ENCODE results near the gene RIPOR2. TPM values are rescaled to one million over a fixed set of nuclear protein-coding genes. Genes with fewer than 3 reads are reported as not detected.
"Not testable (repeated sequence)": the region's sequence is repeated elsewhere in the genome, so short reads cannot be mapped to it uniquely, and the experiment has no call there.

The RIPOR2 gene
- total RNA-seq, 1 donor: 0.72 TPM

DNA sequence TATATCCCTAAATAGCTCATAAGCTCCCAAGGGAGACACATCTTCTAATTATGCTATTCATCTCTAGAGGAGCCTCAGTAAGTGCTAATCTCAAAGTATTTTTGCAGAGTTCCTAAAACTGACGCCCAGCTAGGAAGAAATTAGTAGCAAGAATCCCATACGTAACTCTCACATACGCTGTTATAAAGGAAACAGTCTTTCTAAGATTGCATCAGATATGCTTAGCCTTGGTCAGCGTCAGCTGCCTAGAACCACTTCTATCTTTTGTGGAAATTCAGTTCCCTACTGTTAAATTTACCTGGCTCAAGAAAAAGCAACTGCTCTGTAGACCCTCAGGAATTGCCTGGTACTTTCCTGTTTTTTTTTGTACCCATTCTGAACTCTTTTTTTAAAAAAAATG is 13.6 kb downstream of the RIPOR2 start:
- no peak for DNase-seq (ENCODE audit: low read depth)
- TF ChIP-seq, protein P1, sequence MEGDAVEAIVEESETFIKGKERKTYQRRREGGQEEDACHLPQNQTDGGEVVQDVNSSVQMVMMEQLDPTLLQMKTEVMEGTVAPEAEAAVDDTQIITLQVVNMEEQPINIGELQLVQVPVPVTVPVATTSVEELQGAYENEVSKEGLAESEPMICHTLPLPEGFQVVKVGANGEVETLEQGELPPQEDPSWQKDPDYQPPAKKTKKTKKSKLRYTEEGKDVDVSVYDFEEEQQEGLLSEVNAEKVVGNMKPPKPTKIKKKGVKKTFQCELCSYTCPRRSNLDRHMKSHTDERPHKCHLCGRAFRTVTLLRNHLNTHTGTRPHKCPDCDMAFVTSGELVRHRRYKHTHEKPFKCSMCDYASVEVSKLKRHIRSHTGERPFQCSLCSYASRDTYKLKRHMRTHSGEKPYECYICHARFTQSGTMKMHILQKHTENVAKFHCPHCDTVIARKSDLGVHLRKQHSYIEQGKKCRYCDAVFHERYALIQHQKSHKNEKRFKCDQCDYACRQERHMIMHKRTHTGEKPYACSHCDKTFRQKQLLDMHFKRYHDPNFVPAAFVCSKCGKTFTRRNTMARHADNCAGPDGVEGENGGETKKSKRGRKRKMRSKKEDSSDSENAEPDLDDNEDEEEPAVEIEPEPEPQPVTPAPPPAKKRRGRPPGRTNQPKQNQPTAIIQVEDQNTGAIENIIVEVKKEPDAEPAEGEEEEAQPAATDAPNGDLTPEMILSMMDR (IDR thresholded peaks at IDR 0.05; ENCODE audit: insufficient read depth, low read length): no peak
- no peak overlapping the region for H3K4me3 ChIP-seq (ENCODE audit: low read depth, low read length)

DNA sequence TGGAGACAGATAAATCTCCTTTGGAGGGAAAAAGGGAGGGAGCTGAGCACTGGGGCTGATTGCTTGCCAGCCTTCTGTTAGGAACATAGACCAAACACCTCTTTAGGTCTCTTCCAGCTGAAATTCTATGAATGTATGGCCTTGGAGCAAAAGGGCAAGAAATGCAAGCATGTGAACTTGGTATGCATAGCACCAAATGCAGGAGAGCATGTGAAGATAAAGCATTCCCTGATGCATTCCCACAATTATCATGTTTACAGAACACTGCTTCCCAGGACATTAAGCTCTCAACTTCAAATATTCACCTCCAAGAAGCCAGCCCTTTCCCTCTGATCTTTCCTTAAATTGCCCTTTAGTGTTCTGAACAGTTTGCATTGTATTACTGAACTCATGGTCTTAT is 15.6 kb downstream of the RIPOR2 start:
- no peak for DNase-seq (ENCODE audit: low read depth)

DNA sequence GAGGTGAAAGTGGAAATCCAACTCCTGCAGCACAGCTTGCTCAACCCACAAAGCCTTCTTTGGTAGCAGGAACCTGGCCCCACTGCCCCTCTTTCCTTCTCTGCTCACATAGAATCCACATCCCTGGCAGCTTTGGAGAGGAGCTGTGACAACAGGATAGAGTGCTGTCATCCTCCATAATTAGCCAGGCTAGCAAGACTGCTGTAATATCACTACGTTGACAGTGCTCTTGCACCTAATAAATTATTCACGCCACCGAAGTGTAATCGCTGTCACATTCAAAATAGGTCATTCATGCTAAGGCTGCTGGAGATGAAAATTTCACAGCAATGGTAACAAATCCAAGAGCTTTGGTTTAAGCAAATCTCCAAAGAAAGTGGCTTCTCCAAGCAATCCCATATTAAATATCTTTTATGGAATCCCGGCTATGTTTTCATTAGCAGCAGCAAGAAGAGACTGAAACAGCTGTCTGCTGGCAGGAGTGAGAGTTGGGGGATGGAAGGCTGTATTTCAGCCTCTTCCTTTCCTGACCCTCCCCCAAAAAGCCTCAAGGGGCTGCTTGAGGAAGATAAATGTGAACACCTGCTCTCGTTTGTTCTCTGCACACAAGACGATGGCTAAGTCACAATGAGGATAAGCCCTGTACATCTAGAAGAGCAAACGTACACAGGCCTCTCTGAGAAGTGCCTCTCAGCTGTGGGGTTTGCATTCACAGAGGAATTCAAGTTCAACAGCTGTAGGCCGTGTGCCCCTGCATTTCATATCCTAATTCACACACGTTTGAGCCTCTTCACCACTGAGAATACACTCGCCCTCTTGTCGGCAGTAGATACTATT is 16.5 kb downstream of the RIPOR2 start:
- TF ChIP-seq, protein P1 (IDR thresholded peaks at IDR 0.05; ENCODE audit: insufficient read depth, low read length): no peak

More for the DNA sequence above, 15.6 kb downstream of the RIPOR2 start:
- H3K4me3 ChIP-seq (ENCODE audit: low read depth, low read length): no peak overlapping the region
- TF ChIP-seq, protein P1 (IDR thresholded peaks at IDR 0.05; ENCODE audit: insufficient read depth, low read length): no peak

DNA sequence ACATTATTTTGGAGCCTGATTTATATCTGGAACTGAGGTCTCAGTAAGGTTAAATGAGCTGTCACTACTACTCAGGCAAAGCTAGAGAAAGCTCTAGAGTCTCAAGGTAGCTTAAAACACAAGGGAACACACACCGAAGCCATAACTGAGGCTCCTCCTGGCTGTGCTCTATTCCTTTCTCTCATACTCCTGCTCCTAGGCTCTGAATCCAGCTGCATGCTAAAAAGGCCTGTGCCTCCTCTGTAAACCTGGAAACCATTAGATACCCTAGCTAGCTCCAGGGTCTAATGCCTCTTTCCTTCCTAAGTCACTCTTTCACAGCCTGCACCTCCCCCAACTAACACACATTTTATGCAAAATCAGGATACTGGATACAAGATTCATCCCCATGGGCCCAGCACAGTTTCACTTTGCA is 17.1 kb downstream of the RIPOR2 start:
- H3K4me3 ChIP-seq (ENCODE audit: low read depth, low read length): no peak overlapping the region
- TF ChIP-seq, protein P1 (IDR thresholded peaks at IDR 0.05; ENCODE audit: insufficient read depth, low read length): no peak
- DNase-seq (ENCODE audit: low read depth): no peak

More for the DNA sequence above, 16.5 kb downstream of the RIPOR2 start:
- no peak for DNase-seq (ENCODE audit: low read depth)
- H3K4me3 ChIP-seq (ENCODE audit: low read depth, low read length): no peak overlapping the region

DNA sequence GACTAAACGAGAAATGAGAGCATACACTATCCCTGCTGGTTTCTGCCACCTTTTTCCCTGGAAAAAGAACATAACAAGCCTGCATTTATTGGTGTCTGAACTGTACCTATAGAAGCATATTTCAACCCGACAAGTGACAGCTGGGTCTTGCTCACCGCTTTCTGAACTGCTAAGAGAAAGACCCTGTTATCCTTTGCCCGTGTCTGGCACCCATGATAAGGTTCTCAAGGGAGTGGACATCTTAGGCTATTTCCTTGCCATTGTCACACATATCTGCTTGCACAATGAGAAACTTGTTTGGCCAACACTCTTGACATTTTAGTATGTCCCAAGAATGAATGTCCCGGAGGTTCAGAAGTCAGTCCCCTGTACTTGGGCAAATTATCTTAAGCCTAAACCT is 19.3 kb downstream of the RIPOR2 start:
- TF ChIP-seq, protein P1 (IDR thresholded peaks at IDR 0.05; ENCODE audit: insufficient read depth, low read length): no peak
- DNase-seq (ENCODE audit: low read depth): no peak
- H3K4me3 ChIP-seq (ENCODE audit: low read depth, low read length): no peak overlapping the region

DNA sequence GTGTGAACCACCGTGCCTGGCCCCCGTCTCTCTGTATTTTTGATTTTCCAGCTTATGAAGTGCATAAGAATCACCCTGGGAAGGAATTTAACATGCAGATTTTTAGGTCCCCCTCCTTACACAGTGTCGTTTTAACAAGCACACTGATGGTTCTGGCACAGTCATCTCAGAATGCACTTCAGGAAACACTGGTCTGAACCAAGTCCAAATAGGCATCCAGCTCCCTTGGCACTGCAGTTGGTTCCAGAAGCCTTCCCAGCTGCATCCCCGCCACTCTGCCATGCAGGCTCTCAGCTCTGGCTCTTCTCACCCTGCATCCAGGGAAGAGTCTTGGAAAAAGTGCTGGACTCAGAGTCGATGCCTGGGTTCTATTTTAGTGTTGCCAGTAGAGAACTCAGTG is 20.1 kb downstream of the RIPOR2 start:
- no peak overlapping the region for H3K4me3 ChIP-seq (ENCODE audit: low read depth, low read length)
- TF ChIP-seq, protein P1 (IDR thresholded peaks at IDR 0.05; ENCODE audit: insufficient read depth, low read length): no peak
- no peak for DNase-seq (ENCODE audit: low read depth)

DNA sequence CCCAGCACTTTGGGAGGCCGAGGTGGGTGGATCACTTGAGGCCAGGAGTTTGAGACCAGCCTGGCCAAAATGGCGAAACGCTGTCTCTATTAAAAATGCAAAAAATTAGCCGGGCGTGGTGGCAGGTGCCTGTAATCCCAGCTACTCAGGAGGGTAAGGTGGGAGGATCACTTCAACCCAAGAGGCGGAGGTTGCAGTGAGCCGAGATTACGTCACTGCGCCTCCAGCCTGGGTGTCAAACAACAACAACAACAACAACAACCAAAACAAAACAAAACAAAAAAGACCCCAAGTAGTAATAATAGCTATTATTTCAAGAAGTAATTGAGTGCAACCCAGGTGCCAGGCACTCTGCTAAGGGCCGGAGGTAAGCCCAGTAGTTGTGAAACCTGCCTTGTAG is 21.7 kb downstream of the RIPOR2 start:
- DNase-seq (ENCODE audit: low read depth); H3K4me3 ChIP-seq (ENCODE audit: low read depth, low read length): not testable (repeated sequence)
